Activated CD4-positive, alpha-beta T cell treated with anti-CD3 and anti-CD28 coated beads for 48 hours (primary cell): Measurements from ENCODE around the gene SARNP.
"Not testable (repeated sequence)": the region's sequence is repeated elsewhere in the genome, so short reads cannot be mapped to it uniquely, and the experiment has no call there.

Source experiments
- DNase-seq: peaks from one replicate; pipeline ENCODE4 v3.0.0-alpha.2; 2020

The SARNP gene

GRCh38 chr12:55838361-55838760, 20.8 kb upstream of the SARNP start:
- DNase-seq: no peak

- DNase-seq: not testable (repeated sequence)
Measured at GRCh38 chr12:55834400-55834799, 16.9 kb upstream of the SARNP start.

DNA sequence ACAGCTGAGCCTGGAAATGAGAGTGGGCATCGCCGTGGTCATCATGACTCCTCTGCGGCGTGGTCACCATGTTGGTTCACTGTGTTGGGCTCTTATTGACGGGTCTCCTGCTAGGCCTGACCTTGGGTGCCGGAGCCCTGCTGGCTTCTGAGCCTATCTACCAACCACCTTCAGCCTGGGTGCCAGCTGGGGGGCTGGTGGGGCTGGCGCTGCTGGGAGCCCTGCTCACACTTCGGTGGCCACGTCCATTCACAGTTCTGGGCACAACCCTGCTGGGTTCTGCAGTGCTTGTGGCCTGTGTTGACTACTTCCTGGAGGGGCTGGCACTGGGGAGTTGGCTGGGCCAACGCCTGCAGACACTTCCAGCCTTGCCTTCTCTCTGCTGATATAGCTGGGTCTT, 15.5 kb upstream of the SARNP start:
- no peak for DNase-seq

DNA sequence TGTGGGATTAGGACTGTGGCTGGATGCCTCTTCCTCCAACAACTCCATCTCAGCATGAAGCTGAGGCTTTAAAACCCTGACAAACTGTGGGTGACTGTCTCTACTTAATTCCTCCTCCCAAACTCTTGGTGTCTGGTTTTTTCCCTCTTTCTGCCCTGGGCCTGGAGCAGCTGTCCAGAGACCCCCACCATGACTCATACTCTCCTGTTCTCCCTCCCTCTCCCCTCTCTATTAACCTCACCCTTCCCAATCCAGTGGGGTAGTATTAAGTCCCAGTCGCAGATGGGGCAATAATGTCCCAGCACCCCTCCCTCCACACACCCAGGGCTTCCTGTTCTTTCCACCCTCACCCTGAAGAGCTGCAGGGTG, 13.9 kb upstream of the SARNP start:
- no peak for DNase-seq

DNA sequence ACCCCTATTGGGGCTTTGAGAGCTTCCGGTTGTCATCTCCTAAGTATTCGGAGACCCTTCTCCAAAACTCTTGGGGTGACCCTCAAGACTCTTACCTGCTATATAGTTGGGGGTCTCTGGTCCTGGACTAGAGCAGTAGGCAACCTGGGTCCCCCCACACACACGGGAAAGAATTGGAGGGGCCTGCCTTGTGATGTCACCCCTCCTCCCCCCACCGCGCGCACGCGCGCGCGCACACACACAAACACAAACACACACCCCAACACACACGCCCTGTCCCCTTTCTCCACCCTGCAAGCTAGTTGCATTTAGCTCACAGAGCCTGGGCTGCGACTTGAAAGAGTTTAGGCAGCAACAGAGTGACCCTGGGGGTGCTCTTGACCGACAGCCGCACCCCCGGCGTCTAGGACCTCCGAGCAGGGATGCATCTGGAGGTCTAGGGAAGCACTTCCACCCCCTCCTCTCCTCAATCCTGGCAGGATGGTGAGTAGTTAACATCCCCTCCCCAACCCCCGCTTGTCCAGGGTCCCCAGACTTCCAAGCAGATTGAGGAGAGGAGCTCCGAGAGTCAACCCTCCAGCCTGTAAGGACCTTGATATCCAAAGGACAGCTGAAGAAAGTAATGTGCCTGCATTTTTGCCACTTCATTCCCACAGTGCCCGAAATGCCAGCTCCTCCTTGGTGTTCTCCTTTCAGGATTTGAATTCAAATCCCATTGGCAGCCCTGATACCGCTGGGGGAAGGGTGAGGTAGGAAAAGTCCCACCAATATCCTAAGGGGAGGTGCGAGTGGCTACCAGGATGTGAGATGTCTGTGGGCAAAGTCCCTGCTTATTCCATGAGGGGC, 13.3 kb upstream of the SARNP start:
- DNase-seq: peak; percentile 68

DNA sequence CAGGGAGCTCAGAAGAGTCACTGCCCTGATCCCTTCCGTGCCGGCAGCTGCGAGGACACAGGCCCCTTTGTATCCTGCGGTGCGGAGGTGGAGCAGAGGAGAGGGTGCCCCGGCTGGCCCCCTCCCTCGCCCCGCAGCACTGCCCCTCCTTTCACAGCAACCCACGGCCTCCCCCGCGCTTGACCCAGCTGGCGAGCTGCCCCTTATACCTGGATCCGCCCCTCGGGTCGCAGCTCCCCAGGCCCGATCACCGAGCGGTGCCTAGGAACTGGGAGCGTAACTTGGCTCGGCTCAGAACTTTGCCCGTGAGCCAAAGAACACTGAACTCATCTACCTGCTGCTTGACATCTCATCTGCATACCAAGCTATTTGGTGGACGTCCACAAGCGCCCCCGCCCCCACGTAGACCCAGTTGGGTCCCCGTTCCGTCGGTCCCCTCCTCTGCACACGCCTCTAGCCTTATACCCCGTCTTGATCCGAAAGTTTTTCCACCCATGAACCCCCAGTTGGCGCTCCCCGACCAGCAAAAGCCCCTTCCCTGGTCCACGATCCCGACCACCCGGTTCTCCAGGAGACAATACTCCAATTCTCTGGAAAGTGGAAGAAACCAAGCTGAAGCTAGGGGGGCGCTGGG, 12.6 kb upstream of the SARNP start:
- peak; percentile 42 for DNase-seq

- no peak for DNase-seq
Measured at GRCh38 chr12:55828357-55828756, 10.8 kb upstream of the SARNP start.

DNA sequence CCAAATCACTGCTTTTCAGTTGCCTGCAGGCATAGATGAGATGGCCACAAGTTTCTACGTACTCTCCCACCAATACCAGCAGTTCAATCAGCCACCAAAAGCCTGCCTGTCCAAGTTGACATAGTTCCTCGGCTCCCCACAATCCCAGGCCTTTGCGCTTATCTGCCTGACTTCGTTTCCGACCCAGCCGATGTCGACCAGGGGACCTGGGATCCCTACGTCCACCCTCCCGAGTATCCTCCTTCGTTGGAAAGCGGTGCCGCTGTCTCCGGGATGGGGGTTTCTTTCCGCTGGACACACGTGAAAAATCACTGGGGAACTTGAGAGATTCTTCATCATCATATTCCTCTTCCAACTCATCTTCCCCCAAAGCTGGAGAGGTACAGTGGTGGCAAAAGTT, 10.3 kb upstream of the SARNP start:
- DNase-seq: no peak

DNA sequence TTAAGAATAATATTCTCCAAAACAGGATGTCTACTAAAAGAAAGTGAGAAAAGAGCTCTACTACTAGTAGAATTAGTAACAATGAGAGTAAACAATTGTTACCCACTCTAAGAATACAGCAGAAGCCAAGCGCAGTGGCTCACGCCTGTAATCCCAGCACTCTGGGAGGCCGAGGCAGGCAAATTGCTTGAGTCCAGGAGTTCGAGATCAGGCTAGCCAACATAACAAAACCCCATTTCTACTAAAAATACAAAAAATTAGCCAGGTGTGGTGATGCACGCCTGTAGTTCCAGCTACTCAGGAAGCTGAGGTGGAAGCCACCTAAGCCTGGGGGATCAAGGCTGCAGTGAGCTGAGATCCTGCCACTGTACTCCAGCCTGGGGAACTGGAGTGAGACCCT, 7.2 kb upstream of the SARNP start:
- DNase-seq: peak; percentile 22

DNA sequence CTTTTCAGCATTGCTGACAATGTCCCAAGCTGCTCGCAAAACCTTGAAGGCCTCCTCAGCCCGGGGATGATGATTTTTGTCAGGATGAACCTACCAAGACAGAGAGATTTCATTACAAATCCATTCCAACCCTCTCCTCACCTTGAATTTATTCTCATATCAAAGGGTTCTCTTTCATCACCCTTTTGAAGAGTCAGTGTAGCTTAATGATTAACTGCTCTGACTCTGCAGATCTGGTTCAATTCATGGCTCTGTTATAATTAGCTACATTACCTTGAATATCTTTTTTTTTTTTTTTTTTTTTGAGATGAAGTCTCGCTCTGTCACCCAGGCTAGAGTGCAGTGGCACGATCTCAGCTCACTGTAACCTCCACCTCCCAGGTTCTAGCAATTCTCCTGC, 5.9 kb upstream of the SARNP start:
- DNase-seq: no peak

- no peak for DNase-seq
Measured at GRCh38 chr12:55822228-55822627, 4.7 kb upstream of the SARNP start.

DNA sequence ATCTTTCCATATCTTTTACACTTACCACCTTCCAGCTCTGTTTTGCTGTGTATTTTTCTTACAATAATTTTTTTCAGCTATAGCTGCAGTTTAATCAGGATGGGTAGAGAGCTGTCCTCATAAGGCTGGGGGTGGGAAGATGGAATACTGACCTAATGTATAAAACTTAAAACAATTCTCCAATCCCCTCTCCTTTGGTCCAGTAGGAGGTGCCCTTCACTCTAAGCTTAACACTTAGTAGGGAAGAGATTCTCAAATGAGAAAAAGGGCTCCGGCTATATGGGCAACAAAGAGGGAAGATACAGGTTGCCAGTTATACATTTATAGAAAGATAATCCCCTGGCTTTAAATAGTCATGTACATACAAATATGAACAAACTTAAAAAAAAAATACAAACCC, 3.2 kb upstream of the SARNP start:
- no peak for DNase-seq

DNA sequence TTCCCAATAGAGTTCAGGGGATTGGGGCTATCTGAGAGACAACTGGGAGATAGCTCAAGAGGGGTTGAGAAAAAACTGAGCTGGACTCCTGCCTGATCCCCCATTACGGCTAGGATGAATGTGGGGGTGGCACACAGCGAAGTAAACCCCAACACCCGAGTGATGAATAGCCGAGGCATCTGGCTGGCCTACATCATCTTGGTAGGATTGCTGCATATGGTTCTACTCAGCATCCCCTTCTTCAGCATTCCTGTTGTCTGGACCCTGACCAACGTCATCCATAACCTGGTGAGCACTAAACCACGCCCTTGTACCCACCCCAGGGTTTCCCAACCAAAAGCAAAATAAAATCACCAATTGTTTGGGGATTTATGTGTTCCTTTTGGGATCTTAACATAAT, 1.4 kb upstream of the SARNP start:
- DNase-seq: no peak

DNA sequence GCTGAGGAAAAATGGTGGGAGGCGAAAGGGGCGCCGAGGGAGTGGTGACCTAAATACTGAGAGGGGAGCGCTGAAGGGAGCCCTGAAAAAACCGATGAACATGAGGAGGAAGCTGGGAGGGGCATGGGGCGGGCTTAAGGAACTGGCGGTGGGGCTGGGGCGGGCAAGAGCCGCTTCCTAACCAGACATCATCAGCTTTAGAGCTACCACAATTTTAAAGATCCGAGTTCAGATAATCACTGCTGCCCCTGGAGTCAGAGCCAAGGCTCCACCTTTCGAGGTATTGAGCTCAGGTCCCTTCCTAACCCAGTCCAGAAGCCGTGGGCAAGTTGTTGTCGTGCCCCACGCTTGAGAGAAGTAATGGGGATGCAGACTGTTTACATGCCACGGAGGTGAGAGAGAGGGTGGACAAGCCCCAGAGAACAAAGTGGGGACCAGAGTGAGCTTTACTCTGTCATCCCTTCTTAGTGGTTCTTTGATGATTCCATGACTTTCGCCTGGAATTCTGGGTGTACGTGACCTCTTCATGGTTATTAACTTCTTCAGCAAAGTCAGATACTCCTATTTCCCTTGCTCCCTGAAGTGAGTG, 710 bp upstream of the SARNP start:
- no peak for DNase-seq

DNA sequence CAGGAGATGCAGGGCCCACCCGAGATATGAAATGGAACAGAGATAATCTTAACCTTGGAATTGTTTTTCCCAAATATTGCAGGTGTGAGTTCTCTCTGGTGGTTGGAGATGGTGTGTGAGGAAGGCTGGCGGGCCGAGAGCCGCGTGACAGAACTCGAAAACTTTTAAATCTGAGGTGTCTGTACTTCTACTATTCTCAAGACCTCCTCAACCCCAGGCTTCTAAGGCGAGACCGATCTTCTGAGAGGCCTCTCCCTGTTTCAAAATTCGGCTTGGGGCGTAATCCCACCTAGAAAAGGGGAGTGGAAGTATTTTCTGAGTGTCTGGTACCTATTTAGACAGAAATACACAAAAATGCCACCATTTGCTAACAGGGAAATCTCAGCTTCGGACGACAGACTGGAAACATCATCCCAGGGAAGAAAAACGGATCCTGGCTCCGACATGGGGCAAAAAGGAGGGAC, 611 bp downstream of the SARNP start:
- no peak for DNase-seq

- DNase-seq: no peak
Measured at GRCh38 chr12:55815473-55815872, 2.1 kb downstream of the SARNP start.

GRCh38 chr12:55814257-55814656, 3.3 kb downstream of the SARNP start:
- DNase-seq: no peak

DNA sequence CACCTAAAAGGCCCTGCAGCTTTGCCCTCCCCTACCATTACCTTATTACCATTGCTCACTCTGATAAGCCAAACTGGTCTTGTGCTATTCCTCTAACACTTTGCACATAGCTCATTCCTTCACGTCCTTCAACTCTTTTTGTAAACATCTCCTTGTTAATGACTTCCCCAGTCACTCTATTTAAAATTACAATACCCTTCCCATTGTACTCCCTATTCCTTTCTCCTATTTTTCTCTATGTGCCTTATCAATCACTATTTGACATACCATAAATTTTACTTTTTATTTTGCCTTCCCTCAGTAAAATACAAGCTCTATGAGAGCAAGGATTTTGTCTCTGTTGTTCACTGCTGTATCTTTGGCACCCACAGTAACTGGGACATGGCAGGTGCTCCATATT, 5.4 kb downstream of the SARNP start:
- DNase-seq: no peak

DNA sequence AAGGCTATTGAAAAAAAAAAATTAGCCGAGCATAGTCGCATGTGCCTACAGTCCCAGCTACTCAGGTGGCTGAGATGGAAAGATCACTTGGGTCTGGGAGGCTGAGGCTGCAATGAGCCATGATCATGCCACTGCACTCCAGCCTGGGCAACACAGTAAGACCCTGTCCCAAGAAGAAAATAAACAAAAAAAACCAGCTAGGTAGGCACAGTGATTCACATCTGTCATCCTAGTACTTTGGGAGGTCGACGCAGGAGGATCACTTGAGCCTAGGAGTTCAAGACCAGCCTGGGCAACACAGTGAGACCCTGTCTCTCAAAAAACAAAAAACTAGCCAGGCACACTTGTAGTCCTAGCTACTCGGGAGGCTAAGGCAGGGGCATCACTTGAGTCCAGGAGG, 8.2 kb downstream of the SARNP start:
- no peak for DNase-seq

DNA sequence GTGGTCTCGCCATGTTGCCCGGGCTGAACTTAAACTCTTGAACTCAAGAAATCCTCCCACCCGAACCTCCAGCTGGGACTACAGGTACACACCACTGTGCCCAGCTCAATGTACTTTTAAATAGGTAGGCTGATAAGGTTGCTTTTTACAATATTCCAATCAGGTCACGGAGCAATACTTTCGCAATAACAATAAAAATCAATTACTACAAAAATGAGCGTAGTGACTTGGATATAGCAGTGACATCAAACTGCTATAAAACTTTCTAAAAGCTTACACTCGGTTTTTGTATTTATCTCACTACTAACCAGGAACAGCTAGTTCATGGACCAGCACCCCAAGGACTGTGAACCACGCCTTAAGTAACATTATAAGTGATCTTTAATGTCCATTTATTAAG, 10.5 kb downstream of the SARNP start:
- DNase-seq: no peak

GRCh38 chr12:55797550-55797949, 20.0 kb downstream of the SARNP start:
- DNase-seq: no peak

DNA sequence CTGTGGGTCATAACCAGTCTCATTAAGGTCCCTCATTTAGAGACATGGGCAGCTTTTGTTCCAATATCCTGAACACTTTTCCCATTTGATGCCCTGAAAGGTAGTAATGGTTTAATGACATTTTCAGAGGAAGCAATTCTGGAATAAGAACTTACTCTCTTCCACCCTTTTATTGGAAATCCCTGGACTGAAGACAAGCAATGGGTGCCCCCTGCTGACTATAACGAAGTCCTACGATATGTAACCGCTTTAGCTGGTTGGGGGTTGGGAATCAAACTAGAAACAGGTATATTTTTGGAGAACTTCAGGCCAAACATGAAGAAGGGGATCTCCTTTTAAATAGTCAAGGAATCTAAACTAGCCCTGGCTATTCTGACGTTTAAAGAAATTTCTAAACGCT, 20.5 kb downstream of the SARNP start:
- no peak for DNase-seq

GRCh38 chr12:55795950-55796349, 21.6 kb downstream of the SARNP start:
- DNase-seq: no peak

GRCh38 chr12:55789893-55790292, 27.6 kb downstream of the SARNP start:
- DNase-seq: no peak
